Glutamatergic neuron (in vitro differentiated cells): Measurements from ENCODE around the gene HS3ST6. TPM values are rescaled to one million over a fixed set of nuclear protein-coding genes. Genes with fewer than 3 reads are reported as not detected.
"Not testable (repeated sequence)": the region's sequence is repeated elsewhere in the genome, so short reads cannot be mapped to it uniquely, and the experiment has no call there.

ENCODE experiments used
- DNase-seq: peaks from one replicate; pipeline ENCODE4 v3.0.0; 2022
- H3K27ac Mint-ChIP-seq: one replicate; pipeline ENCODE4 v1.8.0; 2020; ENCODE audit warnings: mild to moderate bottlenecking, mixed read lengths, inconsistent platforms; ENCODE audit not compliant: unreplicated experiment
- H3K27me3 Mint-ChIP-seq: one replicate; pipeline ENCODE4 v1.8.0; 2020; ENCODE audit warnings: mild to moderate bottlenecking, moderate library complexity, mixed read lengths, inconsistent platforms; ENCODE audit not compliant: unreplicated experiment
- H3K36me3 Mint-ChIP-seq: one replicate; pipeline ENCODE4 v1.8.0; 2020; ENCODE audit warnings: mild to moderate bottlenecking, mixed read lengths, inconsistent platforms; ENCODE audit not compliant: unreplicated experiment
- H3K4me1 Mint-ChIP-seq: one replicate; pipeline ENCODE4 v1.8.0; 2020; ENCODE audit warnings: mild to moderate bottlenecking, low read depth, mixed read lengths, inconsistent platforms; ENCODE audit not compliant: unreplicated experiment
- H3K4me3 Mint-ChIP-seq: one replicate; pipeline ENCODE4 v1.8.0; 2020; ENCODE audit warnings: mild to moderate bottlenecking, mixed read lengths, inconsistent platforms; ENCODE audit not compliant: unreplicated experiment
- H3K9me3 Mint-ChIP-seq: one replicate; pipeline ENCODE4 v1.8.0; 2020; ENCODE audit warnings: mild to moderate bottlenecking, moderate library complexity, mixed read lengths, inconsistent platforms; ENCODE audit not compliant: unreplicated experiment
- total RNA-seq: library from RNA; stranded (reverse); fragmentation: NEBNext Ultra II Directional; extraction: Animal tissue kit (Norgen Biotek cat#: 25700); gene quantifications from one replicate; pipeline ENCODE4 v1.2.1, GENCODE V29; 2021; ENCODE audit not compliant: unreplicated experiment
- TF ChIP-seq, protein P1 (sequence below): fragments of 200-600 bp; sonication (generic); IDR thresholded peaks from one replicate; pipeline ENCODE4 v1.5.0; 2021; ENCODE audit not compliant: partially characterized antibody, unreplicated experiment

Gene HS3ST6
- total RNA-seq, 1 donor from 2014 or later: 7.8 TPM

DNA sequence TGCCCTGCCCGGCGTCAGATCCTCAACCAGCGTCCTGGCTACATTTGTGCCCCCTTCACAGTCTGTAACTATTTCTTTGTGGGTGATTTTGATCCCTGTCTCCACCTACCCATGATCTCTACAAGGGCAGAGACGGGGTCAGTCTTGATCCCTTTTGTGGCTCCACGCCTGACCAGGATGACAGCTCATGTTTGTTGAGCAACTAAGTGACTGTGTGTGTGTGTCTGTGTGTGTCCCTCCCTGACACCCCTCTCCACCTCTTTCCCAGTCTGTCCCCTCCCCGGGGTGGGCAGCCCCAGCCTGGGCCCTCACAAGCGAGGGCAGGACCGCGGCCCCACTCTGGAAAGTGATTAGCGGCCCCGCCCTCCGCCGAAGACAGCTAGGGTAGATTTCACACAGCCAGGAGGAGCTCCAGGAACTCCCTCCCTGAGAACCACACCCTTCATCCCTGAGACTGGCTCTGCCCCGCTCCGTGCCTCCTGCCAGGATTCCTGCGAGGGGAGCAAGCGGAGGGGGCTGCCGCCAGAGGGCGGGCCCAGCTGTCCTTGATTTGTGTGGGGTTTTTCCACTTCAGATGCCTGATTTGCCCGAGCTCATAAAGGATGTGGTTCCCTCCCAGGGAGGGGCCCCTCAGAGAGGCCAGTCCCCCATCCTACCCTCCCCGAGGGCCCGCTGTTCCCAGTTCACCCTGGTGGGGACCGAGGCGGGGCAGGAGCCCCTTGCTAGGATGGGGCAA is 5.3 kb upstream of the HS3ST6 start:
- Mint-ChIP-seq H3K4me1 (peaks cover 18% of the 10 kb centered on the region), H3K36me3 (no peaks in the 10 kb centered on the region)

DNA sequence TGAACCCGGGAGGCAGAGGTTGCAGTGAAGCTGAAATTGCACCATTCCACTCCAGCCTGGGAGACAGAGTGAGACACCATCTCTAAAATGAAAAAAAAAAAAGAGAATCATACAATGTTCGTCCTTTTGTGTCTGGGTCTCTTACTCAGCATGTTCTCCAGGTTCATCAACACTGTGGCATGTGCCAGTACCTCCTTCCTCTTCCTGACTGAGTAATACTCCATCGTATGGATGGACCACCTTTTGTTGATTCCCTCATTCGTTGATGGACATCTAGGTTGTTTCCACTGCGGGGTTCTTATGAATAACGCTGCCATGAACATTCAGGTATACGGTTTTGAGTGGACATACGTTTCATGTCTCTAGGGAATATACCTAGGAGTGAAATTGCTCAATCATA is 4.1 kb upstream of the HS3ST6 start:
- TF ChIP-seq, protein P1, sequence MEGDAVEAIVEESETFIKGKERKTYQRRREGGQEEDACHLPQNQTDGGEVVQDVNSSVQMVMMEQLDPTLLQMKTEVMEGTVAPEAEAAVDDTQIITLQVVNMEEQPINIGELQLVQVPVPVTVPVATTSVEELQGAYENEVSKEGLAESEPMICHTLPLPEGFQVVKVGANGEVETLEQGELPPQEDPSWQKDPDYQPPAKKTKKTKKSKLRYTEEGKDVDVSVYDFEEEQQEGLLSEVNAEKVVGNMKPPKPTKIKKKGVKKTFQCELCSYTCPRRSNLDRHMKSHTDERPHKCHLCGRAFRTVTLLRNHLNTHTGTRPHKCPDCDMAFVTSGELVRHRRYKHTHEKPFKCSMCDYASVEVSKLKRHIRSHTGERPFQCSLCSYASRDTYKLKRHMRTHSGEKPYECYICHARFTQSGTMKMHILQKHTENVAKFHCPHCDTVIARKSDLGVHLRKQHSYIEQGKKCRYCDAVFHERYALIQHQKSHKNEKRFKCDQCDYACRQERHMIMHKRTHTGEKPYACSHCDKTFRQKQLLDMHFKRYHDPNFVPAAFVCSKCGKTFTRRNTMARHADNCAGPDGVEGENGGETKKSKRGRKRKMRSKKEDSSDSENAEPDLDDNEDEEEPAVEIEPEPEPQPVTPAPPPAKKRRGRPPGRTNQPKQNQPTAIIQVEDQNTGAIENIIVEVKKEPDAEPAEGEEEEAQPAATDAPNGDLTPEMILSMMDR: no peak
- no peak overlapping the region for H3K4me3 Mint-ChIP-seq
- H3K4me1 Mint-ChIP-seq: peaks cover 18% of the 10 kb centered on the region
- no peak for DNase-seq
- peaks cover 12% of the 10 kb centered on the region for H3K9me3 Mint-ChIP-seq
- H3K36me3 Mint-ChIP-seq: no peaks in the 10 kb centered on the region
- peak overlapping the region; percentile 40 for H3K27ac Mint-ChIP-seq
- peaks cover 8% of the 10 kb centered on the region for H3K27me3 Mint-ChIP-seq

More for the DNA sequence above, 5.3 kb upstream of the HS3ST6 start:
- Mint-ChIP-seq H3K27ac (peak overlapping the region; percentile 60), H3K4me3 (no peak overlapping the region), H3K27me3 (peaks cover 8% of the 10 kb centered on the region), H3K9me3 (peaks cover 12% of the 10 kb centered on the region)
- TF ChIP-seq, protein P1: peak; percentile 67
- DNase-seq: peak; percentile 77

DNA sequence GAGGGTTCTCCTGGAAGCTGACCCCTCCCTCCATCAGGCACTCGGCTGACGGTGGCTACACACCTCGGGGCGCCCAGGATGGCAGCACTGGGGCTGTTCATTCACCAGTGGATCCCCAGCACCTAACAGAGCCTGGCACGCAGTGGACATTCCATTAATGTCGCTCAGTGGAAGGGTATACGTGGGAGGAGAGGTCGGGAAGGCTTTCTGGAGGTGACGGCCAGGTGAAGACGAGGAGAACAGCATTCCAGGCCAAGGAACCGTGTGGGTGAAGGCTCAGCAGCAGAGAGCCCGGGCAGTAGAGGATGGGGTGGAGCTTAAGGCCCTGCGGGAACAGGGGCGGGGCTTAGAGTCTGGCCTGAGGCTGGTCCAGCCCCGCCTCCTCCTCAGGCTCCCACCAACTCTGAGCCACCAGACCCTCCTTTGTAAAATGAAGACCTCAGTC is 2.5 kb upstream of the HS3ST6 start:
- Mint-ChIP-seq H3K9me3 (peaks cover 13% of the 10 kb centered on the region), H3K36me3 (no peaks in the 10 kb centered on the region), H3K27me3 (peaks cover 9% of the 10 kb centered on the region), H3K27ac (peak overlapping the region; percentile 23), H3K4me1 (peaks cover 23% of the 10 kb centered on the region), H3K4me3 (peak overlapping the region; percentile 63)
- peak; percentile 77 for DNase-seq
- TF ChIP-seq, protein P1: no peak

DNA sequence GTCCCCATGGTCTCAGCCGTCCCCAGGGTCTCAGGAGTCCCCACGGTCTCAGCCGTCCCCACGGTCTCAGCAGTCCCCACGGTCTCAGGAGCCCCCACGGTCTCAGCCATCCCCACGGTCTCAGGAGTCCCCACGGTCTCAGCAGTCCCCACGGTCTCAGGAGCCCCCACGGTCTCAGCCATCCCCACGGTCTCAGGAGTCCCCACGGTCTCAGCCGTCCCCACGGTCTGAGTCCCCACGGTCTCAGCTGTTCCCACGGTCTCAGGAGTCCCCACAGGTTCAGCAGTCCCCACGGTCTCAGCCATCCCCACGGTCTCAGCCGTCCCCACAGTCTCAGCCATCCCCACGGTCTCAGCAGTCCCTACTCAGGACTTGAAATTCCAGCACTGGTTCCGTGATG is 1.9 kb upstream of the HS3ST6 start:
- peaks cover 11% of the 10 kb centered on the region for H3K9me3 Mint-ChIP-seq
- not testable (repeated sequence) for H3K36me3 Mint-ChIP-seq, H3K27ac Mint-ChIP-seq, DNase-seq
- peaks cover 19% of the 10 kb centered on the region for H3K4me1 Mint-ChIP-seq
- H3K27me3 Mint-ChIP-seq: peaks cover 15% of the 10 kb centered on the region
- peak overlapping the region; percentile 63 for H3K4me3 Mint-ChIP-seq

DNA sequence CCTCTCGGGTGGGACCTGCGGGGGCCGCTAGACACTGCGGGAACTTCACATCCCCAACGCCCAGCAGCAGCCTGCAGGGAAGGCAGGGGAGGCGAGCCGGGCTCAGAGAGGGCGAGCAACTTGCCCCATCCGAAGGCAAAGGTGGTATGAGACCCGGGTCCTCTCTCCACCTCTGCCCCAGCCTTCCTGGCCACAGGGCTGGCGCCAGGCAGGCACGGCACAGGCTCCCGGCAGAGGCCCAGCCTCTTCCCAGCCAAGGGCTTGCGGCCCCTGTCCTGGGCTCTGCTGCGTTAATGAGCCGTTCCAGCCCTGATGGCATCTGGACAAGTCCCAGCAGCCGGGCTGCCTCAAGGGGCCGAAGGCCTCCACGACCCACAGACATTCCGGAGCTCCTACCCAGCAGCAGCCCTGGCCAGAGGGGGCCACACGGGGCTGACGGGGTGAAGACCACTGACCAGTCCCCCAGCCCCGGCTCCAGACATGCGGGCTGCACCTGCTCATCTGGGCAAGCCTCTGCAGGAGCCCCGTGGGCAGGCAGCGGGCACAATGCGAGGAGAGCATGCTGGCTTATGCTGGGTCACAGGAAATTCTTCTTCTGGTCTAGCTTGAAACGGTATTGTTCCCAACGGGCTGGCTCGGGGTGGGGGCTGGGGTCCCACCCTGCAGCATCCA is 1.2 kb upstream of the HS3ST6 start:
- DNase-seq: peak; percentile 63
- H3K27me3 Mint-ChIP-seq: peaks cover 16% of the 10 kb centered on the region

More for the DNA sequence above, 1.2 kb upstream of the HS3ST6 start:
- Mint-ChIP-seq H3K36me3 (no peaks in the 10 kb centered on the region), H3K27ac (no peak overlapping the region), H3K4me3 (no peak overlapping the region), H3K4me1 (peaks cover 21% of the 10 kb centered on the region), H3K9me3 (peaks cover 11% of the 10 kb centered on the region)
- TF ChIP-seq, protein P1: no peak
